Measurements from ENCODE around the gene COX6A1. TPM values are rescaled to one million over a fixed set of nuclear protein-coding genes. Genes with fewer than 3 reads are reported as not detected.
"Not testable (repeated sequence)": the region's sequence is repeated elsewhere in the genome, so short reads cannot be mapped to it uniquely, and the experiment has no call there.

Gene COX6A1
- total RNA-seq, 2 experiments from 2014 or later: 337 to 351 TPM

GRCh38 chr12:120432772-120433525, 5.0 kb upstream of the COX6A1 start:
- POLR2A ChIA-PET: no interaction called here
- ATAC-seq (no peak), DNase-seq (no peak)
- Mint-ChIP-seq H3K36me3 (ENCODE audit: low read depth) (peaks cover 1% of the 10 kb centered on the region), H3K9me3 (ENCODE audit: insufficient read depth) (no peaks in the 10 kb centered on the region), H3K4me1 (ENCODE audit: low read depth) (peaks cover 15% of the 10 kb centered on the region), H3K27me3 (ENCODE audit: low read depth) (peaks cover 9% of the 10 kb centered on the region), H3K4me3 (no peak overlapping the region), H3K27ac (no peak overlapping the region)
- CTCF ChIA-PET: interaction anchor here (0.7 to 1.7 kb wide), 5 partner anchors 10 to 131 kb away, joined by 3 to 6 read pairs (median 3); partner anchors contain the start of gene SIRT4

- no peaks in the 10 kb centered on the region for H3K27me3 Mint-ChIP-seq (ENCODE audit: low read depth)
- H3K9me3 Mint-ChIP-seq (ENCODE audit: insufficient read depth): no peaks in the 10 kb centered on the region
- POLR2A ChIA-PET: interaction anchor here (1.3 to 2.1 kb wide), 5 partner anchors 20 to 147 kb away, joined by 4 to 10 read pairs (median 4); partner anchors contain the start of genes RNU4-1, RNU4-2 and SIRT4
- peak overlapping the region; percentile 83 for H3K4me3 Mint-ChIP-seq
- ATAC-seq (no peak), DNase-seq (no peak)
- H3K36me3 Mint-ChIP-seq (ENCODE audit: low read depth): peaks cover 37% of the 10 kb centered on the region
- peak overlapping the region; percentile 92 for H3K27ac Mint-ChIP-seq
- CTCF ChIA-PET: interaction anchor here (1.0 to 2.3 kb wide), 11 partner anchors 11 to 249 kb away, joined by 3 to 12 read pairs (median 6); partner anchors contain the start of genes DYNLL1, POP5 and SIRT4
- H3K4me1 Mint-ChIP-seq (ENCODE audit: low read depth): peaks cover 20% of the 10 kb centered on the region
Measured at GRCh38 chr12:120438495-120439198, 734 bp downstream of the COX6A1 start.

GRCh38 chr12:120439646-120440247, 1.8 kb downstream of the COX6A1 start:
- ChIA-PET POLR2A (interaction anchor here (1.0 kb wide), 2 partner anchors 29 to 149 kb away, joined by 3 to 4 read pairs; no protein-coding TSS in a partner anchor), CTCF (interaction anchor here (0.6 to 2.0 kb wide), 19 partner anchors 14 to 212 kb away, joined by 3 to 27 read pairs (median 4); partner anchors contain the start of genes COQ5, DYNLL1, POP5 and SIRT4)

GRCh38 chr12:120444676-120445075, 6.8 kb downstream of the COX6A1 start:
- Mint-ChIP-seq H3K36me3 (ENCODE audit: low read depth) (peaks cover 70% of the 10 kb centered on the region), H3K9me3 (ENCODE audit: insufficient read depth) (no peaks in the 10 kb centered on the region), H3K4me1 (ENCODE audit: low read depth) (peaks cover 49% of the 10 kb centered on the region), H3K4me3 (peak overlapping the region; percentile 97), H3K27ac (peak overlapping the region; percentile 99), H3K27me3 (ENCODE audit: low read depth) (no peaks in the 10 kb centered on the region)
- CTCF ChIA-PET: interaction anchor here (1.4 to 2.8 kb wide), 4 partner anchors 9 to 25 kb away, joined by 3 to 17 read pairs (median 8); partner anchors contain the start of gene SRSF9
- DNase-seq: no peak
- POLR2A ChIA-PET: interaction anchor here (1.3 kb wide), 1 partner anchor 14 kb away, joined by 3 read pairs; no protein-coding TSS in a partner anchor
- ATAC-seq: no peak

More at GRCh38 chr12:120439646-120440247, 1.8 kb downstream of the COX6A1 start:
- peaks cover 31% of the 10 kb centered on the region for H3K4me1 Mint-ChIP-seq (ENCODE audit: low read depth)
- ATAC-seq: peak; percentile 42
- no peaks in the 10 kb centered on the region for H3K9me3 Mint-ChIP-seq (ENCODE audit: insufficient read depth)
- H3K4me3 Mint-ChIP-seq: peak overlapping the region; percentile 45
- DNase-seq: peak; percentile 86
- peaks cover 48% of the 10 kb centered on the region for H3K36me3 Mint-ChIP-seq (ENCODE audit: low read depth)
- no peak overlapping the region for H3K27ac Mint-ChIP-seq
- H3K27me3 Mint-ChIP-seq (ENCODE audit: low read depth): no peaks in the 10 kb centered on the region

GRCh38 chr12:120445911-120446843, 8.3 kb downstream of the COX6A1 start, which contains the start of the genes GATC and TRIAP1:
GATC (plus strand) TSS chr12:120446444; CDS start chr12:120446481, 37 bp downstream.
TRIAP1 (minus strand) TSS chr12:120446384; CDS start chr12:120446372, 12 bp downstream.
- POLR2A ChIA-PET: interaction anchor here (0.6 to 1.9 kb wide), 5 partner anchors 9 to 743 kb away, joined by 3 to 6 read pairs (median 3); partner anchors contain the start of gene SRSF9
- Mint-ChIP-seq H3K4me3 (peak within 1 kb of the TSS; percentile 97), H3K27me3 (ENCODE audit: low read depth) (no peaks in the 10 kb centered on the region), H3K9me3 (ENCODE audit: insufficient read depth) (no peaks in the 10 kb centered on the region), H3K4me1 (ENCODE audit: low read depth) (peaks cover 41% of the 10 kb centered on the region), H3K36me3 (ENCODE audit: low read depth) (peaks cover 62% of the 10 kb centered on the region), H3K27ac (peak within 1 kb of the TSS; percentile 99)
- CTCF ChIA-PET: interaction anchor here (1.5 to 2.8 kb wide), 4 partner anchors 12 to 23 kb away, joined by 6 to 17 read pairs (median 12); partner anchors contain the start of gene SRSF9
- DNase-seq (peak; percentile 92), ATAC-seq (peak; percentile 96)

- Mint-ChIP-seq H3K36me3 (ENCODE audit: low read depth) (peaks cover 56% of the 10 kb centered on the region), H3K4me3 (peak overlapping the region; percentile 97), H3K27ac (peak overlapping the region; percentile 99), H3K4me1 (ENCODE audit: low read depth) (peaks cover 41% of the 10 kb centered on the region)
- CTCF ChIA-PET: interaction anchor here (1.5 to 2.5 kb wide), 5 partner anchors 11 to 219 kb away, joined by 3 to 17 read pairs (median 6); partner anchors contain the start of gene SRSF9
- H3K9me3 Mint-ChIP-seq (ENCODE audit: insufficient read depth); H3K27me3 Mint-ChIP-seq (ENCODE audit: low read depth); DNase-seq; ATAC-seq: not testable (repeated sequence)
- POLR2A ChIA-PET: interaction anchor here (0.6 to 1.9 kb wide), 4 partner anchors 9 to 154 kb away, joined by 3 to 6 read pairs (median 3); partner anchors contain the start of genes RNU4-1 and SRSF9
Measured at GRCh38 chr12:120446844-120447178, 8.9 kb downstream of the COX6A1 start.

- peak overlapping the region; percentile 99 for H3K27ac Mint-ChIP-seq
- ChIA-PET POLR2A (interaction anchor here (1.1 to 1.9 kb wide), 2 partner anchors 22 to 155 kb away, joined by 3 to 6 read pairs; partner anchors contain the start of genes RNU4-1 and SRSF9), CTCF (interaction anchor here (1.5 to 2.2 kb wide), 4 partner anchors 10 to 220 kb away, joined by 3 to 17 read pairs (median 7); partner anchors contain the start of gene SRSF9)
- DNase-seq (no peak), ATAC-seq (no peak)
- H3K4me1 Mint-ChIP-seq (ENCODE audit: low read depth): peaks cover 40% of the 10 kb centered on the region
- peak overlapping the region; percentile 97 for H3K4me3 Mint-ChIP-seq
- H3K27me3 Mint-ChIP-seq (ENCODE audit: low read depth): no peaks in the 10 kb centered on the region
- H3K9me3 Mint-ChIP-seq (ENCODE audit: insufficient read depth): no peaks in the 10 kb centered on the region
- H3K36me3 Mint-ChIP-seq (ENCODE audit: low read depth): peaks cover 52% of the 10 kb centered on the region
Measured at GRCh38 chr12:120447992-120448391, 10.1 kb downstream of the COX6A1 start.

- DNase-seq, H3K27ac Mint-ChIP-seq: not testable (repeated sequence)
- POLR2A ChIA-PET: interaction anchor here (0.9 kb wide), 1 partner anchor 11 kb away, joined by 3 read pairs; no protein-coding TSS in a partner anchor
Measured at GRCh38 chr12:120452524-120452923, 14.6 kb downstream of the COX6A1 start.

GRCh38 chr12:120453060-120453750, 15.3 kb downstream of the COX6A1 start:
- peaks cover 5% of the 10 kb centered on the region for H3K4me1 Mint-ChIP-seq (ENCODE audit: low read depth)
- CTCF ChIA-PET: interaction anchor here (0.6 to 2.6 kb wide), 8 partner anchors 10 to 225 kb away, joined by 3 to 12 read pairs (median 7); partner anchors contain the start of genes COX6A1 and SRSF9
- H3K36me3 Mint-ChIP-seq (ENCODE audit: low read depth): peaks cover 47% of the 10 kb centered on the region
- no peaks in the 10 kb centered on the region for H3K27me3 Mint-ChIP-seq (ENCODE audit: low read depth)
- no peaks in the 10 kb centered on the region for H3K9me3 Mint-ChIP-seq (ENCODE audit: insufficient read depth)
- ATAC-seq (no peak), DNase-seq (no peak)
- POLR2A ChIA-PET: interaction anchor here (0.8 to 1.0 kb wide), 2 partner anchors 10 to 161 kb away, joined by 3 to 4 read pairs; partner anchors contain the start of gene RNU4-2
- no peak overlapping the region for H3K4me3 Mint-ChIP-seq
- no peak overlapping the region for H3K27ac Mint-ChIP-seq

More at GRCh38 chr12:120452524-120452923, 14.6 kb downstream of the COX6A1 start:
- ATAC-seq; H3K4me3 Mint-ChIP-seq; H3K27me3 Mint-ChIP-seq (ENCODE audit: low read depth); H3K9me3 Mint-ChIP-seq (ENCODE audit: insufficient read depth): not testable (repeated sequence)
- CTCF ChIA-PET: interaction anchor here (1.4 to 2.2 kb wide), 4 partner anchors 12 to 16 kb away, joined by 6 to 12 read pairs (median 9); partner anchors contain the start of genes COX6A1 and SRSF9
- Mint-ChIP-seq H3K4me1 (ENCODE audit: low read depth) (peaks cover 12% of the 10 kb centered on the region), H3K36me3 (ENCODE audit: low read depth) (peaks cover 51% of the 10 kb centered on the region)

Data from activated CD8-positive, alpha-beta T cell treated with anti-CD3 and anti-CD28 coated beads, Interleukin-2, amount 10 ng/mL, durations not matched to agents 7 days and 5 days (primary cell).